Right renal cortex interstitium (tissue), 3 donors: ENCODE results near the gene SMCO1. TPM values are rescaled to one million over a fixed set of nuclear protein-coding genes. Genes with fewer than 3 reads are reported as not detected.
A peak's percentile ranks its signal among the peaks of the same experiment; 100 is the strongest.
"Not testable (repeated sequence)": the region's sequence is repeated elsewhere in the genome, so short reads cannot be mapped to it uniquely, and the experiment has no call there.

Experiments
- DNase-seq, 3 donors: peaks; one replicate each; pipeline ENCODE4 v3.0.0-alpha.2; 2013; ENCODE audit warnings: low read depth in 3 of 3, low spot score in 2 of 3
- polyA plus RNA-seq, 3 donors: library from polyadenylated mRNA; unstranded; fragments of 120-200 nt; gene quantifications; one replicate each; pipeline ENCODE4 v1.2.1, GENCODE V29; 2013; ENCODE audit not compliant: insufficient read length in 3 of 3

The SMCO1 gene
- polyA plus RNA-seq, 3 donors = 0.08 TPM; not detected in 2

- DNase-seq = no peak
Observed at GRCh38 chr3:196524527-196524926, 9.4 kb upstream of the SMCO1 start.

GRCh38 chr3:196523841-196524240 is 8.7 kb upstream of the SMCO1 start:
- DNase-seq = no peak

GRCh38 chr3:196521291-196521690 is 6.1 kb upstream of the SMCO1 start:
- DNase-seq = not testable (repeated sequence)

GRCh38 chr3:196519718-196520082 is 4.6 kb upstream of the SMCO1 start:
- DNase-seq = no peak

- no peak for DNase-seq
Observed at GRCh38 chr3:196518966-196519717, 4.0 kb upstream of the SMCO1 start.

- DNase-seq = no peak
Observed at GRCh38 chr3:196517919-196518318, 2.8 kb upstream of the SMCO1 start.

GRCh38 chr3:196517162-196517800 is 2.1 kb upstream of the SMCO1 start:
- DNase-seq = no peak

- DNase-seq = no peak
Observed at GRCh38 chr3:196514350-196514716, 813 bp downstream of the SMCO1 start.

- no peak for DNase-seq
Observed at GRCh38 chr3:196513697-196514349, 1.3 kb downstream of the SMCO1 start.

GRCh38 chr3:196511646-196512425 is 3.3 kb downstream of the SMCO1 start:
- DNase-seq = not testable (repeated sequence)

- not testable (repeated sequence) for DNase-seq
Observed at GRCh38 chr3:196511108-196511507, 4.0 kb downstream of the SMCO1 start.

GRCh38 chr3:196506687-196507086 is 8.5 kb downstream of the SMCO1 start:
- DNase-seq = no peak

GRCh38 chr3:196504556-196504955 is 10.6 kb downstream of the SMCO1 start:
- no peak for DNase-seq

- DNase-seq = not testable (repeated sequence)
Observed at GRCh38 chr3:196504077-196504398, 11.1 kb downstream of the SMCO1 start.

GRCh38 chr3:196503196-196504076 is 11.7 kb downstream of the SMCO1 start, which contains the start of gene RNF168:
Gene RNF168, minus strand, starts transcription at chr3:196503768. Its CDS starts 595 bp downstream, at chr3:196503173.
- DNase-seq = peak; percentile 83 to 87 (median 86)

- DNase-seq = no peak
Observed at GRCh38 chr3:196502775-196503195, 12.4 kb downstream of the SMCO1 start.

- DNase-seq = no peak
Observed at GRCh38 chr3:196501316-196502044, 13.7 kb downstream of the SMCO1 start.

GRCh38 chr3:196499807-196500524 is 15.2 kb downstream of the SMCO1 start:
- no peak for DNase-seq

GRCh38 chr3:196499061-196499460 is 16.1 kb downstream of the SMCO1 start:
- no peak for DNase-seq
